H9 (cell line): ENCODE measurements around the gene ASIC3. TPM values are rescaled to one million over a fixed set of nuclear protein-coding genes. Genes with fewer than 3 reads are reported as not detected.

Source experiments
- DNase-seq: peaks from one replicate; pipeline ENCODE4 v3.0.0-alpha.2; 2017
- H2AFZ ChIP-seq: one replicate; pipeline ENCODE4 v1.6.1; 2013; ENCODE audit warnings: mild to moderate bottlenecking, low read length, control low read depth, moderate library complexity
- H2AK5ac ChIP-seq: 2 replicates; pipeline ENCODE4 v1.6.1; 2013; ENCODE audit warnings: low read length, control low read depth, mixed read lengths; ENCODE audit not compliant: insufficient read length
- H2BK120ac ChIP-seq: one replicate; pipeline ENCODE4 v1.6.1; 2013; ENCODE audit warnings: low read depth, mild to moderate bottlenecking, low read length, control low read depth, inconsistent platforms; ENCODE audit not compliant: poor library complexity, severe bottlenecking
- H2BK12ac ChIP-seq: 2 replicates; pipeline ENCODE4 v1.6.1; 2013; ENCODE audit warnings: low read length, control low read depth, mixed read lengths, low read depth; ENCODE audit not compliant: insufficient read length
- H2BK15ac ChIP-seq: 2 replicates; pipeline ENCODE4 v1.6.1; 2013; ENCODE audit warnings: low read depth, low read length, control low read depth
- H2BK20ac ChIP-seq: one replicate; pipeline ENCODE4 v1.6.1; 2013; ENCODE audit warnings: low read depth, mild to moderate bottlenecking, low read length, control low read depth, inconsistent platforms; ENCODE audit not compliant: poor library complexity, severe bottlenecking
- H2BK5ac ChIP-seq: 2 replicates; pipeline ENCODE4 v1.6.1; 2013; ENCODE audit warnings: low read length, control low read depth, mixed read lengths; ENCODE audit not compliant: insufficient read length
- H3K14ac ChIP-seq: 2 replicates; pipeline ENCODE4 v1.6.1; 2013; ENCODE audit warnings: low read length, control low read depth; ENCODE audit not compliant: insufficient read depth
- H3K18ac ChIP-seq: 2 replicates; pipeline ENCODE4 v1.6.1; 2013; ENCODE audit warnings: low read depth, mild to moderate bottlenecking, mixed read lengths, low read length, control low read depth; ENCODE audit not compliant: insufficient read length
- H3K23ac ChIP-seq: 2 replicates; pipeline ENCODE4 v1.6.1; 2013; ENCODE audit warnings: low read length, control low read depth, mixed read lengths, low read depth; ENCODE audit not compliant: insufficient read length
- H3K23me2 ChIP-seq: 2 replicates; pipeline ENCODE4 v1.6.1; 2013; ENCODE audit warnings: low read depth, mild to moderate bottlenecking, mixed read lengths, low read length, control low read depth; ENCODE audit not compliant: insufficient read length, poor library complexity, severe bottlenecking
- H3K27ac ChIP-seq: 2 replicates; pipeline ENCODE4 v1.5.1; 2013; ENCODE audit warnings: low read length, control low read depth, mixed read lengths, low read depth; ENCODE audit not compliant: insufficient read length
- H3K27me3 ChIP-seq: 2 replicates; pipeline ENCODE4 v1.6.1; 2013; ENCODE audit warnings: low read length, control low read depth, inconsistent platforms; ENCODE audit not compliant: insufficient read depth
- H3K4ac ChIP-seq: 2 replicates; pipeline ENCODE4 v1.6.1; 2013; ENCODE audit warnings: low read depth, mild to moderate bottlenecking, control low read depth, inconsistent platforms, low read length, moderate library complexity
- H3K4me1 ChIP-seq: 2 replicates; pipeline ENCODE4 v1.6.1; 2013; ENCODE audit warnings: low read length, control low read depth, inconsistent platforms; ENCODE audit not compliant: insufficient read depth
- H3K4me2 ChIP-seq: 2 replicates; pipeline ENCODE4 v1.6.1; 2013; ENCODE audit warnings: low read length, control low read depth, mixed read lengths; ENCODE audit not compliant: insufficient read length, insufficient read depth
- H3K56ac ChIP-seq: 2 replicates; pipeline ENCODE4 v1.6.1; 2013; ENCODE audit warnings: low read depth, mild to moderate bottlenecking, mixed read lengths, low read length, control low read depth; ENCODE audit not compliant: insufficient read length
- H3K79me1 ChIP-seq: 2 replicates; pipeline ENCODE4 v1.6.1; 2013; ENCODE audit warnings: low read depth, mild to moderate bottlenecking, moderate library complexity, low read length, control low read depth, inconsistent platforms; ENCODE audit not compliant: insufficient read depth, poor library complexity, severe bottlenecking
- H3K79me2 ChIP-seq: 2 replicates; pipeline ENCODE4 v1.6.1; 2013; ENCODE audit warnings: low read length, control low read depth, inconsistent platforms; ENCODE audit not compliant: insufficient read depth
- H3K9ac ChIP-seq: 2 replicates; pipeline ENCODE4 v1.6.1; 2013; ENCODE audit warnings: low read length, control low read depth, mixed read lengths; ENCODE audit not compliant: insufficient read length; ENCODE audit errors: extremely low read depth
- H3K9me3 ChIP-seq: one replicate; pipeline ENCODE4 v1.6.1; 2013; ENCODE audit warnings: low read depth, low read length, inconsistent platforms; ENCODE audit not compliant: control insufficient read depth
- H3T11ph ChIP-seq: one replicate; pipeline ENCODE4 v1.6.1; 2013; ENCODE audit warnings: mild to moderate bottlenecking, low read length, control low read depth, inconsistent platforms
- H4K20me1 ChIP-seq: one replicate; pipeline ENCODE4 v1.6.1; 2013; ENCODE audit not compliant: control insufficient read depth, insufficient read length, insufficient read depth
- H4K5ac ChIP-seq: 2 replicates; pipeline ENCODE4 v1.6.1; 2013; ENCODE audit warnings: low read depth, mild to moderate bottlenecking, mixed read lengths, low read length, control low read depth; ENCODE audit not compliant: insufficient read length
- H4K8ac ChIP-seq: replicated peaks from 2 replicates; pipeline ENCODE4 v1.6.1; 2013; ENCODE audit warnings: low read length, control low read depth, mixed read lengths, low read depth; ENCODE audit not compliant: insufficient read length
- H4K91ac ChIP-seq: 2 replicates; pipeline ENCODE4 v1.6.1; 2013; ENCODE audit warnings: low read depth, mild to moderate bottlenecking, moderate library complexity, mixed read lengths, low read length, control low read depth; ENCODE audit not compliant: insufficient read length
- H3K27ac Mint-ChIP-seq, 3 experiments: 2 replicates in 2 of 3; 3 replicates in 1 of 3; pipeline ENCODE4 v1.8.0; 2020 to 2021; ENCODE audit warnings: mixed read lengths in 3 of 3, mild to moderate bottlenecking in 1 of 3, moderate library complexity in 1 of 3
- H3K27me3 Mint-ChIP-seq: 2 replicates; pipeline ENCODE4 v1.8.0; 2021; ENCODE audit warnings: low read depth, mild to moderate bottlenecking, moderate library complexity, mixed read lengths
- H3K36me3 Mint-ChIP-seq, 3 experiments: 2 replicates in 2 of 3; 3 replicates in 1 of 3; pipeline ENCODE4 v1.8.0; 2020 to 2021; ENCODE audit warnings: low read depth in 3 of 3, mixed read lengths in 3 of 3; ENCODE audit not compliant: insufficient read depth in 1 of 3
- H3K4me1 Mint-ChIP-seq, 2 experiments: 2 replicates each; pipeline ENCODE4 v1.8.0; 2020; ENCODE audit warnings: mixed read lengths in 2 of 2
- H3K4me3 Mint-ChIP-seq, 2 experiments: 2 replicates in 1 of 2; 3 replicates in 1 of 2; pipeline ENCODE4 v1.8.0; 2020 to 2021; ENCODE audit warnings: mild to moderate bottlenecking in 2 of 2, mixed read lengths in 2 of 2, moderate library complexity in 1 of 2
- H3K9me3 Mint-ChIP-seq, 2 experiments: 2 replicates in 1 of 2; 3 replicates in 1 of 2; pipeline ENCODE4 v1.8.0; 2020; ENCODE audit warnings: mild to moderate bottlenecking in 2 of 2, mixed read lengths in 2 of 2, moderate library complexity in 1 of 2
- CTCF ChIP-seq: fragments of 200-600 bp; sonication (generic); conservative IDR thresholded peaks from 3 replicates; pipeline ENCODE4 v1.8.0; 2021; ENCODE audit warnings: antibody characterized with exemption, mild to moderate bottlenecking
- WGBS: extraction: QIAGEN DNeasy Blood & Tissue Kit; methylation state at CpG from one replicate; pipeline ENCODE4 v1.1.7; 2013; ENCODE audit warnings: missing lambda C conversion rate, low lambda C conversion rate, mixed read lengths; ENCODE audit not compliant: insufficient read length; ENCODE audit errors: extremely low coverage; 5-methylcytosine and 5-hydroxymethylcytosine counted together
- total RNA-seq: library from RNA; stranded (reverse); gene quantifications from 2 replicates; pipeline ENCODE4 v1.2.1, GENCODE V29; 2021

ASIC3 gene
- total RNA-seq, 1 experiment from 2014 or later: 1.7 TPM

- Histone ChIP-seq H4K5ac (no peak overlapping the region), H3K14ac (no peak overlapping the region), H3K56ac (no peak overlapping the region), H2BK15ac (no peak overlapping the region), H3K79me1 (no peaks in the 10 kb centered on the region), H4K91ac (no peak overlapping the region), H4K20me1 (no peaks in the 10 kb centered on the region), H3K4ac (no peak overlapping the region), H3K9me3 (no peaks in the 10 kb centered on the region), H3T11ph (no peak overlapping the region), H2AFZ (no peak overlapping the region), H4K8ac (no peak overlapping the region), H2BK12ac (no peak overlapping the region), H2BK20ac (no peak overlapping the region), H3K27ac (no peak overlapping the region), H3K23me2 (no peaks in the 10 kb centered on the region), H3K4me2 (no peak overlapping the region), H2BK120ac (no peak overlapping the region), H3K4me1 (no peaks in the 10 kb centered on the region), H2AK5ac (no peak overlapping the region), H2BK5ac (no peak overlapping the region), H3K18ac (no peak overlapping the region), H3K27me3 (no peaks in the 10 kb centered on the region), H3K9ac (no peak overlapping the region), H3K79me2 (no peaks in the 10 kb centered on the region; the same call in 1 of the 2 replicates), H3K23ac (no peak overlapping the region)
- Mint-ChIP-seq H3K27me3 (peaks cover 1% of the 10 kb centered on the region; the same call in 1 of the 2 replicates), H3K4me3 (peak overlapping the region in 1 of 2 experiments; percentile 62; a peak in 2 of 5 replicates), H3K9me3 (no peaks in the 10 kb centered on the region), H3K4me1 (peaks cover 24 to 31% of the 10 kb centered on the region in 2 experiments), H3K36me3 (peaks cover 19 to 43% (median 41%) of the 10 kb centered on the region in 3 experiments), H3K27ac (peak overlapping the region in 1 of 3 experiments; percentile 72; a peak in 3 of 7 replicates)
- no CpG with 5 or more reads among the region's 22 CpGs for WGBS
- no peak for TF ChIP-seq CTCF
- no peak for DNase-seq
Measured at GRCh38 chr7:151075978-151076426, 27.7 kb downstream of the ASIC3 start.
